MM.1S (cell line): ENCODE measurements around the gene TTC36.

Experiments used
- EZH2phosphoT487 ChIP-seq: fragments of 300-600 bp; sonication (generic); IDR thresholded peaks from 2 replicates; pipeline ENCODE4 v1.6.1; 2018; ENCODE audit warnings: antibody characterized with exemption, low read length
- TF ChIP-seq, protein P1 (sequence below): fragments of 300-600 bp; sonication (generic); IDR thresholded peaks from 2 replicates; pipeline ENCODE4 v1.5.1; 2016; ENCODE audit warnings: antibody characterized with exemption, low read length, mixed read lengths

DNA sequence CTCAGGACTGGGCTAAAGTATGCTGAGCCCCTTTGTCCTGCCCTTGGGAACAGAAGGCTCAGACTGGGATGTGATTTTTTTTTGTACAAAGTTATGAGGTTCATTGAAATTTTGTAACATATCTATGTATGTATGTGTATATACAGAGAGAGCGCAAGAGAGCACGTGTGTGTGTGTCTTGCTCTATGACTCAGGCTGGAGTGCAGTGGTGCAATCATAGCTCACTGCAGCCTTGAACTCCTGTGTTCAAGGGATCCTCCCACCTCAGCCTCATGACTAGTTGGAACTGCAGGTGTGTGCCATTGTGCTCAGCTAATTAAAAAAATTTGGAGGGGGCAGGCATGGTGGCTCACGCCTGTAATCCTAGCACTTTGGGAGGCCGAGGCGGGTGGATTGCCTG, 9.5 kb downstream of the TTC36 start:
- TF ChIP-seq, protein P1, sequence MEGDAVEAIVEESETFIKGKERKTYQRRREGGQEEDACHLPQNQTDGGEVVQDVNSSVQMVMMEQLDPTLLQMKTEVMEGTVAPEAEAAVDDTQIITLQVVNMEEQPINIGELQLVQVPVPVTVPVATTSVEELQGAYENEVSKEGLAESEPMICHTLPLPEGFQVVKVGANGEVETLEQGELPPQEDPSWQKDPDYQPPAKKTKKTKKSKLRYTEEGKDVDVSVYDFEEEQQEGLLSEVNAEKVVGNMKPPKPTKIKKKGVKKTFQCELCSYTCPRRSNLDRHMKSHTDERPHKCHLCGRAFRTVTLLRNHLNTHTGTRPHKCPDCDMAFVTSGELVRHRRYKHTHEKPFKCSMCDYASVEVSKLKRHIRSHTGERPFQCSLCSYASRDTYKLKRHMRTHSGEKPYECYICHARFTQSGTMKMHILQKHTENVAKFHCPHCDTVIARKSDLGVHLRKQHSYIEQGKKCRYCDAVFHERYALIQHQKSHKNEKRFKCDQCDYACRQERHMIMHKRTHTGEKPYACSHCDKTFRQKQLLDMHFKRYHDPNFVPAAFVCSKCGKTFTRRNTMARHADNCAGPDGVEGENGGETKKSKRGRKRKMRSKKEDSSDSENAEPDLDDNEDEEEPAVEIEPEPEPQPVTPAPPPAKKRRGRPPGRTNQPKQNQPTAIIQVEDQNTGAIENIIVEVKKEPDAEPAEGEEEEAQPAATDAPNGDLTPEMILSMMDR, result no peak
- TF ChIP-seq EZH2phosphoT487, result no peak
